GM10248 (cell line): Measurements from ENCODE around the gene UBE2N.

Source experiments
- CTCF ChIA-PET: fragments of 300-600 bp; sonication (Branson Sonifier 250); formaldehyde crosslinking; extraction: SDS; loops from one replicate; lab custom pipeline; 2021; ENCODE audit warnings: antibody characterized with exemption; lab: Yijun Ruan, JAX
- POLR2A ChIA-PET: fragments of 350-650 bp; sonication (Branson Sonifier 250); formaldehyde crosslinking; extraction: SDS; loops from one replicate; lab custom pipeline; 2020; ENCODE audit warnings: antibody characterized with exemption; lab: Yijun Ruan, JAX
- DNase-seq: peaks from one replicate; pipeline ENCODE4 v3.0.0; 2012; ENCODE audit errors: extremely low spot score
- TF ChIP-seq, protein P1 (sequence below): IDR thresholded peaks from 2 replicates; pipeline ENCODE4 v1.5.1; 2012; ENCODE audit warnings: mild to moderate bottlenecking, low read depth; ENCODE audit errors: extremely low read depth, missing control alignments, control extremely low read depth

The UBE2N gene

DNA sequence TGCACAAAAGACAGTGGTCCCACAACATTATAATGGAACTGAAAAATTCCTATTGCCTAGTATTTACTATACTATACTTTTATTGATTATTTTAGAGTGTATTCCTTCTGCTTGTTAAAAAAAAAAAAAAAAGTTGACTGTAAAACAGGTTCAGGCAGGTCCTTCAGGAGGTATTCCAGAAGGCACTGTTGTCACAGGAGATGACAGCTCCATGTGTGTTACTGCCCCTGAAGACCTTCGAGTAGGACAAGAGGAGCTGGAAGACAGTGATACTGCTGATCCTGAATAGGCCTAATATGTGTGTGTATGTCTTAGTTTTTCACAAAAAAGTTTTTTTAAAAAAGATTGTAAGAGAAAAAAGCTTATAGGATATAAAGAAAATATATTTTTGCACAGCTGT is 12.3 kb downstream of the UBE2N start:
- ChIA-PET POLR2A (interaction anchor here (0.7 kb wide), 1 partner anchor 8 kb away, joined by 3 read pairs; no protein-coding TSS in a partner anchor), CTCF (interaction anchor here (0.8 to 2.5 kb wide), 3 partner anchors 9 to 671 kb away, joined by 3 to 21 read pairs (median 7); no protein-coding TSS in a partner anchor)
- no peak for DNase-seq
- TF ChIP-seq, protein P1, sequence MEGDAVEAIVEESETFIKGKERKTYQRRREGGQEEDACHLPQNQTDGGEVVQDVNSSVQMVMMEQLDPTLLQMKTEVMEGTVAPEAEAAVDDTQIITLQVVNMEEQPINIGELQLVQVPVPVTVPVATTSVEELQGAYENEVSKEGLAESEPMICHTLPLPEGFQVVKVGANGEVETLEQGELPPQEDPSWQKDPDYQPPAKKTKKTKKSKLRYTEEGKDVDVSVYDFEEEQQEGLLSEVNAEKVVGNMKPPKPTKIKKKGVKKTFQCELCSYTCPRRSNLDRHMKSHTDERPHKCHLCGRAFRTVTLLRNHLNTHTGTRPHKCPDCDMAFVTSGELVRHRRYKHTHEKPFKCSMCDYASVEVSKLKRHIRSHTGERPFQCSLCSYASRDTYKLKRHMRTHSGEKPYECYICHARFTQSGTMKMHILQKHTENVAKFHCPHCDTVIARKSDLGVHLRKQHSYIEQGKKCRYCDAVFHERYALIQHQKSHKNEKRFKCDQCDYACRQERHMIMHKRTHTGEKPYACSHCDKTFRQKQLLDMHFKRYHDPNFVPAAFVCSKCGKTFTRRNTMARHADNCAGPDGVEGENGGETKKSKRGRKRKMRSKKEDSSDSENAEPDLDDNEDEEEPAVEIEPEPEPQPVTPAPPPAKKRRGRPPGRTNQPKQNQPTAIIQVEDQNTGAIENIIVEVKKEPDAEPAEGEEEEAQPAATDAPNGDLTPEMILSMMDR: no peak

DNA sequence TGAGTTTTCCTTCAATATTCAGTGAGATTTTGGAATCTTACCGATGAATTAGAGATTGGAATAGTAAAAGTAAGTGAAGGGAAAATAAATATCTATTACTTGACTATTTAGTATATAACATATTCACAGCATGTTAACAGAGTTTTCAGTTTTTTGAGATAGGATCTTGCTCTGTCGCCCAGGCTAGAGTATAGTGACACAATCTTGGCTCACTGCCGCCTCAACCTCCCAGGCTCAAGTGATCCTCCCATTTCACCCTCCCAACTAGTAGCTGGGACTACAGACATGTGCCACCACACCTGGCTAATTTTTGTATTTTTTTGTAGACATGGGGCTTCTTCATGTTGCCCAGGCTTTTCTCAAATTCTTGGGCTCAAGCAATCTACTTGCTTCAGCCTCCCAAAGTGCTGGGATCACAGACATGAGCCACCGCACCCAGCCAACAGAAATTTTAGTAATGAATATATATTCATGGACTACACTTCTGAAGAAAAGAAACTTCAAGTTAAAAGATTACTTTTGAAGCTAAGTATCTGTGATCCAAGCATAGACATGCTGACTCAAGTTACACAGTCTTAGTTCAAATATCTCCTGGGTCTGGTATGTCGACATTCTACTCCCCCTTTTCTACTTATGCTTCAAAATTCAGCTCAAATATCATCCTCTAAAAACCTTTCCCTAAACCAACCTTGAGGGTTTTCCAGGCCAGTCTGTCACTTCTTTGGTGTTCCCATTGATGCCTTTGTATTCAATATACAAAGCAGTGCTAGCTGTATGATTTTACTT is 13.8 kb downstream of the UBE2N start:
- ChIA-PET CTCF (interaction anchor here (0.9 to 2.5 kb wide), 5 partner anchors 9 to 674 kb away, joined by 3 to 21 read pairs (median 4); no protein-coding TSS in a partner anchor), POLR2A (no interaction called here)
- no peak for DNase-seq
- TF ChIP-seq, protein P1: no peak

GRCh38 chr12:93426412-93426805 is 15.3 kb downstream of the UBE2N start:
- no peak for DNase-seq
- ChIA-PET POLR2A (interaction anchor here (0.5 to 1.2 kb wide), 4 partner anchors 8 to 681 kb away, joined by 3 to 11 read pairs (median 6); no protein-coding TSS in a partner anchor), CTCF (interaction anchor here (0.7 to 1.9 kb wide), 7 partner anchors 11 to 675 kb away, joined by 3 to 9 read pairs (median 3); no protein-coding TSS in a partner anchor)
- TF ChIP-seq, protein P1: no peak

- ChIA-PET CTCF (interaction anchor here (0.9 to 1.9 kb wide), 7 partner anchors 9 to 675 kb away, joined by 3 to 9 read pairs (median 3); no protein-coding TSS in a partner anchor), POLR2A (interaction anchor here (0.5 to 1.2 kb wide), 3 partner anchors 9 to 682 kb away, joined by 4 to 11 read pairs (median 8); no protein-coding TSS in a partner anchor)
- TF ChIP-seq, protein P1: no peak
- DNase-seq: no peak
Measured at GRCh38 chr12:93425736-93426411, 15.9 kb downstream of the UBE2N start.

- DNase-seq: no peak
- TF ChIP-seq, protein P1: no peak
- ChIA-PET POLR2A (no interaction called here), CTCF (interaction anchor here (1.0 to 7.3 kb wide), 5 partner anchors 9 to 679 kb away, joined by 4 to 108 read pairs (median 9); no protein-coding TSS in a partner anchor)
Measured at GRCh38 chr12:93422050-93422449, 19.7 kb downstream of the UBE2N start.
